K562 (cell line): ENCODE results near the gene SOX18. TPM values are rescaled to one million over a fixed set of nuclear protein-coding genes. Genes with fewer than 3 reads are reported as not detected.

ENCODE experiments used
- CBX3 ChIP-seq, 2 experiments: IDR thresholded peaks; 1 replicate in 1 of 2; 2 replicates in 1 of 2; pipeline ENCODE4 v1.6.1; 2012; ENCODE audit warnings: inconsistent platforms in 2 of 2, low read length in 2 of 2, borderline replicate concordance in 1 of 2, control low read depth in 1 of 2
- CHCHD3 ChIP-seq: fragments of 250-450 bp; sonication (Bioruptor Pico); IDR thresholded peaks from 2 replicates; pipeline ENCODE4 v2.1.2; 2022; ENCODE audit warnings: mild to moderate bottlenecking
- ETV6 ChIP-seq, 3 experiments: fragments of 150-350 bp in 1 of 3; sonication (generic) in 1 of 3; formaldehyde crosslinking in 1 of 3; IDR thresholded peaks; 2 replicates each; pipeline versions ENCODE4 v1.6.1 to v1.8.0; 2014 to 2022; ENCODE audit warnings: borderline replicate concordance in 2 of 3, low read depth in 2 of 3, antibody characterized with exemption in 1 of 3, low read length in 1 of 3, mild to moderate bottlenecking in 1 of 3, missing genetic modification reagents in 1 of 3
- GTF2F1 ChIP-seq: IDR thresholded peaks from 2 replicates; pipeline ENCODE4 v1.6.1; 2011; ENCODE audit warnings: low read depth, low read length, improper control_type of control experiment
- HIVEP1 ChIP-seq: fragments of 250-450 bp; sonication (Bioruptor Pico); IDR thresholded peaks from 2 replicates; pipeline ENCODE4 v1.4.0; 2020; ENCODE audit warnings: mild to moderate bottlenecking
- KDM5B ChIP-seq: fragments of 200-600 bp; sonication (generic); IDR thresholded peaks from 2 replicates; pipeline ENCODE4 v1.6.1; 2012; ENCODE audit warnings: low read depth, mild to moderate bottlenecking, moderate library complexity, low read length, control low read depth, inconsistent platforms; ENCODE audit not compliant: insufficient replicate concordance
- NUFIP1 ChIP-seq: fragments of 450-650 bp; IDR thresholded peaks from 2 replicates; pipeline ENCODE4 v1.6.1; 2018; ENCODE audit not compliant: partially characterized antibody
- ZNF75A ChIP-seq: fragments of 450-650 bp; formaldehyde crosslinking; IDR thresholded peaks from 2 replicates; pipeline ENCODE4 v1.4.0; 2020; ENCODE audit warnings: mild to moderate bottlenecking
- polyA plus RNA-seq, 8 experiments: library from polyadenylated mRNA; depleted of rRNA in 4 of 8; stranded (reverse) in 5 of 8; unstranded in 3 of 8; fragments of >200 nt; fragmentation: Nextera tagmentation in 2 of 8; fragmentation: Illumina TruSeq in 1 of 8; extraction: Ambion mirVana in 2 of 8; extraction: Trizol in 1 of 8; gene quantifications; 2 replicates each; pipeline versions ENCODE4 v1.2.1 to v1.2.3, GENCODE V29; 2011 to 2014; ENCODE audit warnings: inconsistent platforms in 1 of 8, missing spikeins in 1 of 8
- total RNA-seq, 7 experiments: library from RNA; depleted of rRNA in 6 of 7; stranded (reverse); fragments of >200 nt in 6 of 7; fragmentation: Illumina TruSeq in 2 of 7; extraction: Trizol in 2 of 7; gene quantifications; 2 replicates each; pipeline versions ENCODE4 v1.2.1 to v1.2.3, GENCODE V29; 2011 to 2021; ENCODE audit warnings: low replicate concordance in 1 of 7
- TF ChIP-seq, protein P1 (sequence below): IDR thresholded peaks from 2 replicates; pipeline ENCODE4 v1.6.1; 2011; ENCODE audit not compliant: insufficient read length; ENCODE audit errors: extremely low read depth
- TF ChIP-seq, protein P2 (sequence below), 3 experiments: IDR thresholded peaks in 2 of 3; conservative IDR thresholded peaks in 1 of 3; 2 replicates each; pipeline ENCODE4 v1.5.1; 2011 to 2012; ENCODE audit warnings: low read length in 3 of 3, mild to moderate bottlenecking in 3 of 3, control low read depth in 2 of 3, improper control_type of control experiment in 1 of 3, inconsistent platforms in 1 of 3, low read depth in 1 of 3, mixed read lengths in 1 of 3, moderate library complexity in 1 of 3; ENCODE audit not compliant: insufficient read depth in 2 of 3
- TF ChIP-seq, protein P3 (sequence below), 2 experiments: fragments of 450-650 bp; IDR thresholded peaks; 2 replicates each; pipeline ENCODE4 v1.6.1; 2016; ENCODE audit warnings: mild to moderate bottlenecking in 2 of 2, borderline replicate concordance in 1 of 2, low read depth in 1 of 2, moderate library complexity in 1 of 2

SOX18 gene
- total and polyA plus RNA-seq, 9 of the 15 experiments (the other 6 are each of a cell fraction or from before 2014, with no cell fraction given) = 0.15 to 19.8 (median 0.33) TPM

DNA sequence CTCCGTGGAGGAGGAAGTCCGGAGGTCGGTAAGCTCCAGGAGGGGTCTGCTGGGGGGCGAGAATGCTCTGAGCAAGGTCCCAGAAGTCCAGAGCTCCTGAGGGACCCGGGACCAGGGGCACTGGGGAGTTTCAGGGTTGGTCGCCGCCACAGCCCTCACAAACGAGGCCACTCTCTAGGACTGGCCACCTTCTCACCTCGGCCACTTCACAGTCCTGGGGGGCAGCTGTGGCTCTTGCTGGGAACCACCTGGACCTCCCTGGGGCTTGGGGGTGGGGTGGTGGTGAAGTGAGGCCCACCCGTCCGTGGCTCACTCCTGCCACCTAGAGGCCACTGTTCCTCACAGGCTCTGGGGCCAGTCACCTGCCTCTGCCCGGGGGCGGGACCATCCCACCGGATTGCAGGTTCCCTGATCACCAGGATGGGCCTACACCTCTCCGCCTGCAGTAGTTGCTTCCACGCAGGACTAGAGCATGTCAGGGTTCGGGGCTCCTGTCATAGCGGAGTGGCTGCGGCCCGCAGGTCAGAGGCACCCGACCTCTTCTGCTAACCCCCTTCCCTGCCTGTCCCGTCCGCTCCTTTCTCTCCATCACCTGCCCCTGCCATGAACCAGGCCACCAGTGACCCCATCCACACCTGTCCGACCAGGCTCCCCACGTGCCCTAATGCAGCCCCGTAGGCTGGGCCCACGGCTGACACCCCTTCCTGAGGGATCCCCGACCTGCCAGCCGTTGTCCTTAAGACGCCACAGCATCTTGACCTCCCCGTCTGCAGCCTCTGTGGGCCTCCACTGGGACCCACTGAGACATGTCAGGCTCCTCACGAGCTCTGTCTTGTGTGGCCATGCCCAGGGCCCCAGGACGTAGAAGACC is 8.4 kb upstream of the SOX18 start (continued):
- no peak for TF ChIP-seq CBX3 (IDR thresholded peaks at IDR 0.05; ENCODE audit: borderline replicate concordance in 1 of 2, low read length in 2 of 2)
- TF ChIP-seq, protein P1, sequence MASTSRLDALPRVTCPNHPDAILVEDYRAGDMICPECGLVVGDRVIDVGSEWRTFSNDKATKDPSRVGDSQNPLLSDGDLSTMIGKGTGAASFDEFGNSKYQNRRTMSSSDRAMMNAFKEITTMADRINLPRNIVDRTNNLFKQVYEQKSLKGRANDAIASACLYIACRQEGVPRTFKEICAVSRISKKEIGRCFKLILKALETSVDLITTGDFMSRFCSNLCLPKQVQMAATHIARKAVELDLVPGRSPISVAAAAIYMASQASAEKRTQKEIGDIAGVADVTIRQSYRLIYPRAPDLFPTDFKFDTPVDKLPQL = no peak
- TF ChIP-seq, protein P2, sequence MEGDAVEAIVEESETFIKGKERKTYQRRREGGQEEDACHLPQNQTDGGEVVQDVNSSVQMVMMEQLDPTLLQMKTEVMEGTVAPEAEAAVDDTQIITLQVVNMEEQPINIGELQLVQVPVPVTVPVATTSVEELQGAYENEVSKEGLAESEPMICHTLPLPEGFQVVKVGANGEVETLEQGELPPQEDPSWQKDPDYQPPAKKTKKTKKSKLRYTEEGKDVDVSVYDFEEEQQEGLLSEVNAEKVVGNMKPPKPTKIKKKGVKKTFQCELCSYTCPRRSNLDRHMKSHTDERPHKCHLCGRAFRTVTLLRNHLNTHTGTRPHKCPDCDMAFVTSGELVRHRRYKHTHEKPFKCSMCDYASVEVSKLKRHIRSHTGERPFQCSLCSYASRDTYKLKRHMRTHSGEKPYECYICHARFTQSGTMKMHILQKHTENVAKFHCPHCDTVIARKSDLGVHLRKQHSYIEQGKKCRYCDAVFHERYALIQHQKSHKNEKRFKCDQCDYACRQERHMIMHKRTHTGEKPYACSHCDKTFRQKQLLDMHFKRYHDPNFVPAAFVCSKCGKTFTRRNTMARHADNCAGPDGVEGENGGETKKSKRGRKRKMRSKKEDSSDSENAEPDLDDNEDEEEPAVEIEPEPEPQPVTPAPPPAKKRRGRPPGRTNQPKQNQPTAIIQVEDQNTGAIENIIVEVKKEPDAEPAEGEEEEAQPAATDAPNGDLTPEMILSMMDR (IDR thresholded peaks at IDR 0.05 in 2 of 3, conservative IDR thresholded peaks at IDR 0.05 in 1 of 3; ENCODE audit: insufficient read depth in 2 of 3, low read depth in 1 of 3, low read length in 3 of 3) = peak; percentile 90 to 91 (median 91)
- no peak for TF ChIP-seq KDM5B
- no peak for TF ChIP-seq GTF2F1
- TF ChIP-seq, protein P3, sequence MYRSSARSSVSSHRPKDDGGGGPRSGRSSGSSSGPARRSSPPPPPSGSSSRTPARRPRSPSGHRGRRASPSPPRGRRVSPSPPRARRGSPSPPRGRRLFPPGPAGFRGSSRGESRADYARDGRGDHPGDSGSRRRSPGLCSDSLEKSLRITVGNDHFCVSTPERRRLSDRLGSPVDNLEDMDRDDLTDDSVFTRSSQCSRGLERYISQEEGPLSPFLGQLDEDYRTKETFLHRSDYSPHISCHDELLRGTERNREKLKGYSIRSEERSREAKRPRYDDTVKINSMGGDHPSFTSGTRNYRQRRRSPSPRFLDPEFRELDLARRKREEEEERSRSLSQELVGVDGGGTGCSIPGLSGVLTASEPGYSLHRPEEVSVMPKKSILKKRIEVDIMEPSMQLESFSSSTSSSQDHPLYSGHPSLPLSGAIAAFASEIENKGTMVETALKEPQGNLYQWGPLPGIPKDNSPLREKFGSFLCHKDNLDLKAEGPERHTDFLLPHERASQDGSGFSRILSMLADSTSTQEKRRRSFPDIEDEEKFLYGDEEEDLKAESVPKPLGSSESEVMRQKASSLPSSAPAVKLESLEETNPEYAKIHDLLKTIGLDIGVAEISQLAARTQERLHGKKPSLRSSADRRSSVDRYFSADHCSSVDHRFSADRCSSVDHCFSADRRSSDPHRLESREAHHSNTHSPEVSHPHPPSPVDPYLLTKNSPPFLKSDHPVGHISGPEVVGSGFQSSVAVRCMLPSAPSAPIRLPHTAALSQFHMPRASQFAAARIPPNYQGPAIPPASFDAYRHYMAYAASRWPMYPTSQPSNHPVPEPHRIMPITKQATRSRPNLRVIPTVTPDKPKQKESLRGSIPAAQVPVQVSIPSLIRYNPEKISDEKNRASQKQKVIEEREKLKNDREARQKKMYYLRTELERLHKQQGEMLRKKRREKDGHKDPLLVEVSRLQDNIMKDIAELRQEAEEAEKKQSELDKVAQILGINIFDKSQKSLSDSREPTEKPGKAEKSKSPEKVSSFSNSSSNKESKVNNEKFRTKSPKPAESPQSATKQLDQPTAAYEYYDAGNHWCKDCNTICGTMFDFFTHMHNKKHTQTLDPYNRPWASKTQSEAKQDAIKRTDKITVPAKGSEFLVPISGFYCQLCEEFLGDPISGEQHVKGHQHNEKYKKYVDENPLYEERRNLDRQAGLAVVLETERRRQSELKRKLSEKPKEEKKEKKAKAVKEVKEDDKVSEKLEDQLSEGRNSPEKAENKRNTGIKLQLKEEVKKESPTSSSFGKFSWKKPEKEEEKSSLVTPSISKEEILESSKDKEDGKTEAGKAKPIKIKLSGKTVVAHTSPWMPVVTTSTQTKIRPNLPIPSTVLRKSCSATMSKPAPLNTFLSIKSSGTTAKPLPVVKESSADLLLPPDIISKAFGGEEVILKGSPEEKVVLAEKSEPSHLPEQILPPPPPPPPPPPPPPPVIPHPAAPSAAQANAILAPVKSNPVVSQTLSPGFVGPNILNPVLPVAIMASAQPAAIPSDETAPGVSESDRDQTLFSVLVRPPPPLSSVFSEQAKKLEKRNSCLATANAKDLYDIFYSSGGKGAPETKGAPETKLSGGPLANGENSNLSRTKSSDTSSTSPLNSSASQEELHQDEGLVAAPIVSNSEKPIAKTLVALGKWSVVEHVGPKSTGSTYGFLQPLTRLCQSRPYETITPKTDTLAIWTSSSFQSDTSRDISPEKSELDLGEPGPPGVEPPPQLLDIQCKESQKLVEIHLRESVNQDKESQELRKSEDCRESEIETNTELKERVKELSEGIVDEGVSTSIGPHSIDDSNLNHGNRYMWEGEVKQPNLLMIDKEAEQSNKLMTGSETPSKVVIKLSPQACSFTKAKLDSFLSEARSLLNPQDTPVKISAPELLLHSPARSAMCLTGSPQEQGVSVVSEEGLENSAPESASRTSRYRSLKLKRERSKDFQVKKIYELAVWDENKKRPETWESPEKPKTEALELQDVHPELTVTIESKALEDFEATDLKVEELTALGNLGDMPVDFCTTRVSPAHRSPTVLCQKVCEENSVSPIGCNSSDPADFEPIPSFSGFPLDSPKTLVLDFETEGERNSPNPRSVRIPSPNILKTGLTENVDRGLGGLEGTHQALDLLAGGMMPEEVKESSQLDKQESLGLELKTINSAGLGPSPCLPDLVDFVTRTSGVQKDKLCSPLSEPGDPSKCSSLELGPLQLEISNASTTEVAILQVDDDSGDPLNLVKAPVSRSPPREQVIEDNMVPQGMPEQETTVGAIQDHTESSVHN (IDR thresholded peaks at IDR 0.05; ENCODE audit: borderline replicate concordance in 1 of 2, low read depth in 1 of 2) = no peak
- no peak for TF ChIP-seq HIVEP1
- no peak for TF ChIP-seq ETV6 (IDR thresholded peaks at IDR 0.05; ENCODE audit: borderline replicate concordance in 1 of 2, low read depth in 2 of 2, low read length in 1 of 2)
- TF ChIP-seq ETV6 (CRISPR knock-in tag; IDR thresholded peaks at IDR 0.05; ENCODE audit: borderline replicate concordance) = no peak
- TF ChIP-seq CHCHD3 = no peak
- no peak for TF ChIP-seq ZNF75A (CRISPR knock-in tag)
- TF ChIP-seq NUFIP1 = no peak
